Skeletal muscle satellite cell (primary cell): ENCODE results near the gene C19orf25.

Source experiments
- H3K27me3 ChIP-seq: 2 replicates; pipeline ENCODE4 v1.7.0; 2013; ENCODE audit warnings: low read length; ENCODE audit not compliant: control insufficient read depth, insufficient read depth
- H3K36me3 ChIP-seq: 2 replicates; pipeline ENCODE4 v1.7.0; 2013; ENCODE audit warnings: mild to moderate bottlenecking, control low read depth, low read length; ENCODE audit not compliant: insufficient read depth
- H3K4me1 ChIP-seq: 2 replicates; pipeline ENCODE4 v1.7.0; 2013; ENCODE audit warnings: low read length; ENCODE audit not compliant: control insufficient read depth, insufficient read depth
- H3K4me2 ChIP-seq: 2 replicates; pipeline ENCODE4 v1.7.0; 2013; ENCODE audit warnings: mild to moderate bottlenecking, low read length
- H3K4me3 ChIP-seq: 2 replicates; pipeline ENCODE4 v1.7.0; 2013; ENCODE audit warnings: low read length
- H3K9ac ChIP-seq: 2 replicates; pipeline ENCODE4 v1.7.0; 2013; ENCODE audit warnings: mild to moderate bottlenecking, low read depth, low read length, moderate library complexity
- H3K9me3 ChIP-seq: replicated peaks from 2 replicates; pipeline ENCODE4 v1.7.0; 2013; ENCODE audit warnings: mild to moderate bottlenecking, control low read depth, low read length

The C19orf25 gene

GRCh38 chr19:1461862-1462261 lies 17.2 kb downstream of the C19orf25 start:
- Histone ChIP-seq H3K4me3 (no peak overlapping the region), H3K4me1 (peaks cover 7% of the 10 kb centered on the region), H3K4me2 (no peak overlapping the region), H3K36me3 (no peaks in the 10 kb centered on the region), H3K9ac (no peak overlapping the region), H3K27me3 (peaks cover 12% of the 10 kb centered on the region), H3K9me3 (no peaks in the 10 kb centered on the region)

DNA sequence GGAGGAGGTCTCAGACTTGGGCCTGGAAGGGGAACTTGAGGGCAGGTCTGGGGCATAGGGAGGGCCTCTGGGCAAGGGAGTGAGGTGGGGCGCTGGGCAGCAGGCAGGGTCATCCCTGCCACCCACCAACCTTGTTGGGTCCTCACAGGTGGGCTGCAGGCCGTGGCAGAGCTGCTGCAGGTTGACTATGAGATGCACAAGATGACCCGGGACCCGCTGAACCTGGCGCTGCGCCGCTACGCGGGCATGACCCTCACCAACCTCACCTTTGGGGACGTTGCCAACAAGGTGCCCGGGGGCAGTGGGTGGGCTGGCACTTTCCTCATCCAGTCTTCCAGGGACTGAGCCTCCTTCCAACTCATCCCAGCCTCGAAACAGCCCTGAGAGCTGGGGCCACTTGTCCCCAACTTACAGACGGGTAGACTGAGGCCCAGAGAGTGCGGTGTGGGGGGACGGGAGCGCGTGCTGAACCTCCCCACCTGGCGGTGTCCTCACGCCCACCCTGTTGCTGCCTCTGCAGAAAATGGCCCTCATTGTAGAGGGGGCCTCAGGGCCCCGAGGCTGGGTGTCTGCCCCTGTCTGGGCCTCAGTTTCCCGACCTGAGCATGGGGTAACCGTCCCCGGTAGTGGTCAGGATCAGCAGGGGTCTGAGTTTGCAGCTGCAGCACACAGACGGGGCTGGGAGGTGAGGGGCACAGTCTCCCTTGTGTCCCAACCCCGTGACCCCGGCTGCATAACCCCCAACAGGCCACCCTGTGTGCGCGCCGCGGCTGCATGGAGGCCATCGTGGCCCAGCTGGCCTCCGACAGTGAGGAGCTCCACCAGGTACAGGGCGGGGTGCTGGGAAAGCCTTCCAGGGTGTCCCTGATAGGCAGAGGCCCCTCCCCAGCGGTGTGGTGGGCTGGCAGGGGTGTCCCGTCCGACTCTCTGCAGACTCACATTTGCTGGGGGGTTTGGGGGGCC lies 18.7 kb downstream of the C19orf25 start:
- H3K4me2 ChIP-seq: no peak overlapping the region
- H3K4me1 ChIP-seq: no peaks in the 10 kb centered on the region
- peaks cover 24% of the 10 kb centered on the region for H3K27me3 ChIP-seq
- no peak overlapping the region for H3K4me3 ChIP-seq
- no peaks in the 10 kb centered on the region for H3K9me3 ChIP-seq
- no peak overlapping the region for H3K9ac ChIP-seq
- H3K36me3 ChIP-seq: no peaks in the 10 kb centered on the region

- Histone ChIP-seq H3K27me3 (peaks cover 29% of the 10 kb centered on the region), H3K36me3 (no peaks in the 10 kb centered on the region), H3K9me3 (no peaks in the 10 kb centered on the region), H3K4me2 (no peak overlapping the region), H3K4me1 (no peaks in the 10 kb centered on the region), H3K9ac (no peak overlapping the region), H3K4me3 (no peak overlapping the region)
Observed at GRCh38 chr19:1459479-1459878, 19.5 kb downstream of the C19orf25 start.

DNA sequence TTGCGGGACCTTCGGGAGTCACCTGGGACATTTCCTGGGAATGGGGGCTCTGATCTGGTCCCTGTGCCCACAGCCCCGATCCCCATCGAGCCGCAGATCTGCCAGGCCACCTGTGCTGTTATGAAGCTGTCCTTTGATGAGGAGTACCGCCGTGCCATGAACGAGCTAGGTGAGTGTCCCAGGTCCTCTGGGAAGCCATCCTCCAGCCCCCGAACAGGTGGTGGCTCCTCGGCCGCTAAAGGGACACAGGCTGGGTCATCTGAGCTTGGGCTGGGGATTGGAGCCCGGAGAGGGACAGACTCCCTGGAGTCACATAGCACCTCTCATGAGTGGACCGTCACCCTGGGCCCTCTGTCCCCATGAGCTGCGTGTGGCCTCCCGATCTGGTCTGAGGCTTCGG lies 21.1 kb downstream of the C19orf25 start:
- Histone ChIP-seq H3K4me1 (peaks cover 9% of the 10 kb centered on the region), H3K27me3 (peaks cover 43% of the 10 kb centered on the region), H3K9ac (no peak overlapping the region), H3K9me3 (no peaks in the 10 kb centered on the region), H3K4me3 (no peak overlapping the region), H3K36me3 (no peaks in the 10 kb centered on the region), H3K4me2 (no peak overlapping the region)

- Histone ChIP-seq H3K9me3 (no peaks in the 10 kb centered on the region), H3K4me3 (no peak overlapping the region), H3K4me1 (peaks cover 12% of the 10 kb centered on the region), H3K27me3 (peaks cover 50% of the 10 kb centered on the region), H3K4me2 (no peak overlapping the region), H3K9ac (no peak overlapping the region), H3K36me3 (no peaks in the 10 kb centered on the region)
Observed at GRCh38 chr19:1457031-1457739, 21.8 kb downstream of the C19orf25 start.

DNA sequence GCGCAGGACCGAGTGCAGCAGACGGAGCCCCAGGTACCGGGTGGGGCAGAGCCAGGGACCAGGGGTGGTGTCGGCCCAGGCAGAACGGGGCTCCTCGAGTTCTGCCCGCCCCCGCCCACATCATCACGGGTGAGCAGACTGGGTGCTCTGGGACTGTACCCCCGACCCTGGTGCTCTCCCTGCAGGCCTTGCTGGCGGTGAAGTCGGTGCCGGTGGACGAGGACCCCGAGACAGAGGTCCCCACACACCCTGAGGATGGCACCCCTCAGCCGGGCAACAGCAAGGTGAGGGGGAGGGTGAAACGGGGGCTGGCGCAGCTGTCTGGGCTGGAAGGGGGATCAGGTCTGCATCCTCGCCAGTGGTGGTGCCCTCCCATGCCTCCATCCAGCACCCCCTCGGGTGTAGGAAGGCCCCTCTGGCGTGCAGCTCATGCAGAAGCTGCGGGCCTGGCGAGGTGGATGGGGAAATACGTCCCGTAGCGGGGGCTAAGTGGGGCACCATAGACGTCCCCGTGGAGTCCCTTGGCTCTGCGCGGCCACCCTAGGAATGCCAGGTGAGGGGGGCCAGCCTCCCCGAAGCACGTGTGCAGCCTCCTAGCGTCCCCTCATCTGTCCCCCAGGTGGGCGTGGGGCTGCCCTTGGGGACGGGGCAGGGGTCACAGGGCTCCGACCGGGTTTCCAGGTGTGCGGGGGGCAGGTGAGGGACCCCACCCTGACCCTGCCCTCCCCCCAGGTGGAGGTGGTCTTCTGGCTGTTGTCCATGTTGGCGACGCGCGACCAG lies 22.7 kb downstream of the C19orf25 start:
- peaks cover 13% of the 10 kb centered on the region for H3K4me1 ChIP-seq
- H3K36me3 ChIP-seq: no peaks in the 10 kb centered on the region
- no peaks in the 10 kb centered on the region for H3K9me3 ChIP-seq
- no peak overlapping the region for H3K4me2 ChIP-seq
- H3K4me3 ChIP-seq: no peak overlapping the region
- H3K27me3 ChIP-seq: peaks cover 59% of the 10 kb centered on the region
- H3K9ac ChIP-seq: no peak overlapping the region

- Histone ChIP-seq H3K4me2 (no peak overlapping the region), H3K27me3 (peaks cover 66% of the 10 kb centered on the region), H3K4me3 (no peak overlapping the region), H3K36me3 (no peaks in the 10 kb centered on the region), H3K9me3 (no peaks in the 10 kb centered on the region), H3K4me1 (peaks cover 13% of the 10 kb centered on the region), H3K9ac (no peak overlapping the region)
Observed at GRCh38 chr19:1455336-1456120, 23.5 kb downstream of the C19orf25 start.

DNA sequence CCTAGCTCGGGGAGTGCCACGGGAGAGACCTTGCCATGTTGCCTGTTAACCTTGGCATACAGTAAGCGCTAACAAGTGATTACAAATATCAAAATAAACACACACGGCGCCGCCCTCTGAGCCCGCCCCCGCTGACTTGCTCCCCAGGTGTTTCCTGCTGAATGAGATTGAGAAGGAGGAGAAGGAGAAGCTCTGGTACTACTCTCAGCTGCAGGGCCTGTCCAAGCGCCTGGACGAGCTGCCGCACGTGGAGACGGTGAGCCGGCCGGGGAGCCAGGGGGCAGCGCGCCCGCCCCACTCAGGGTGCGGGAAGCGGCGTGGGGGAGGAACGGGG lies 24.0 kb downstream of the C19orf25 start:
- no peak overlapping the region for H3K4me3 ChIP-seq
- H3K27me3 ChIP-seq: peaks cover 72% of the 10 kb centered on the region
- H3K4me1 ChIP-seq: peaks cover 13% of the 10 kb centered on the region
- no peak overlapping the region for H3K4me2 ChIP-seq
- H3K9me3 ChIP-seq: no peaks in the 10 kb centered on the region
- H3K9ac ChIP-seq: no peak overlapping the region
- no peaks in the 10 kb centered on the region for H3K36me3 ChIP-seq

GRCh38 chr19:1453525-1454364 lies 25.3 kb downstream of the C19orf25 start:
- Histone ChIP-seq H3K9me3 (no peaks in the 10 kb centered on the region), H3K4me1 (peaks cover 13% of the 10 kb centered on the region), H3K36me3 (no peaks in the 10 kb centered on the region), H3K27me3 (peaks cover 83% of the 10 kb centered on the region), H3K9ac (no peak overlapping the region), H3K4me3 (no peak overlapping the region), H3K4me2 (peak overlapping the region; percentile 8)

GRCh38 chr19:1452802-1453524 lies 26.1 kb downstream of the C19orf25 start:
- H3K27me3 ChIP-seq: peaks cover 83% of the 10 kb centered on the region
- no peak overlapping the region for H3K4me3 ChIP-seq
- H3K9ac ChIP-seq: no peak overlapping the region
- no peaks in the 10 kb centered on the region for H3K9me3 ChIP-seq
- peak overlapping the region; percentile 8 for H3K4me2 ChIP-seq
- H3K36me3 ChIP-seq: no peaks in the 10 kb centered on the region
- H3K4me1 ChIP-seq: peaks cover 13% of the 10 kb centered on the region
